Stomach smooth muscle (tissue), 2 donors: ENCODE results near the gene MMS19.
"Not testable (repeated sequence)": the region's sequence is repeated elsewhere in the genome, so short reads cannot be mapped to it uniquely, and the experiment has no call there.

Source experiments
- H3K27ac ChIP-seq: one replicate; pipeline ENCODE4 v1.7.0; 2013; ENCODE audit warnings: mild to moderate bottlenecking, low read length, inconsistent platforms
- H3K27me3 ChIP-seq, 2 donors: one replicate each; pipeline ENCODE4 v1.7.0; 2013; ENCODE audit warnings: low read length in 2 of 2; ENCODE audit not compliant: insufficient read depth in 2 of 2, control insufficient read depth in 1 of 2
- H3K36me3 ChIP-seq, 2 donors: one replicate each; pipeline ENCODE4 v1.7.0; 2013; ENCODE audit warnings: low read length in 2 of 2; ENCODE audit not compliant: control insufficient read depth in 2 of 2, insufficient read depth in 2 of 2
- H3K4me1 ChIP-seq: one replicate; pipeline ENCODE4 v1.7.0; 2013; ENCODE audit warnings: low read length; ENCODE audit not compliant: control insufficient read depth, insufficient read depth
- H3K4me3 ChIP-seq, 2 donors: one replicate each; pipeline ENCODE4 v1.7.0; 2013; ENCODE audit warnings: low read length in 2 of 2
- H3K9ac ChIP-seq, 2 donors: one replicate each; pipeline ENCODE4 v1.7.0; 2013; ENCODE audit warnings: low read length in 2 of 2, mild to moderate bottlenecking in 1 of 2
- H3K9me3 ChIP-seq, 2 donors: one replicate each; pipeline ENCODE4 v1.7.0; 2013; ENCODE audit warnings: low read length in 2 of 2; ENCODE audit not compliant: control insufficient read depth in 2 of 2
- donor health status: healthy.
- donor health status: Pancreatic carcinoma.

The MMS19 gene

DNA sequence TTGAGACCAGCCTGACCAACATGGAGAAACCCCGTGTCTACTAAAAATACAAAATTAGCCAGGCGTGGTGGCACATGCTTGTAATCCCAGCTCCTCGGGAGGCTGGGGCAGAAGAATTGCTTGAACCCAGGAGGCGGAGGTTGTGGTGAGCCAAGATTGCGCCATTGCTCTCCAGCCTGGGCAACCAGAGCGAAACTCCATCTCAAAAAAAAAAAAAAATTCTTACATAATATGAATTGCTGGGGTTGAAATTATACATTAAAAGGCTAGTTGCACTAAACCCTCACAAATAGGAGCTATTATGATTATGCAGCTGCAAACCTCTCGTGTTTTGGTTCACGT, 74.5 kb downstream of the MMS19 start:
- H3K4me3 ChIP-seq, H3K9ac ChIP-seq, H3K36me3 ChIP-seq, H3K27ac ChIP-seq, H3K27me3 ChIP-seq, H3K9me3 ChIP-seq: not testable (repeated sequence)
- peaks cover 24% of the 10 kb centered on the region for H3K4me1 ChIP-seq

DNA sequence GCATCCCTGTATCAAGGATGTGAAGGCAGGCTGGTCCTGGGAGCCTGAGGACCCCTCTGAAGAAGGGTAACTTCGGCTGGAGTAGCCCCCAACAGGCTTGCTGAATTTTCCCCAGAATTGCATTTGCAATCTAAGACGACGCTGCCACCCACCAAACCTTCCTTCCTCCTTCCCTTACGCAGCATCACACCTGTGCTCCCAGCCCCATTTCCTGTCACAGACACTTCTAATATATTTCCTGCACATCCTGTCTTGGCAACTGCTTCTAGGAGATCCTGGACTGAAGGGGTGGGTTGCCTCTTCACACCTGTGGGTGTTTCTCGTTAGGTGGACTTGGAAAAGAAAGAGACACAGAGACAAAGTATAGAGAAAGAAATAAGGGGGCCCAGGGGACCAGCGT, 81.7 kb downstream of the MMS19 start:
- H3K27ac ChIP-seq: no peak overlapping the region
- H3K9ac ChIP-seq: no peak overlapping the region
- H3K9me3 ChIP-seq: no peaks in the 10 kb centered on the region
- no peaks in the 10 kb centered on the region for H3K27me3 ChIP-seq
- no peak overlapping the region for H3K4me3 ChIP-seq
- peaks cover 4% of the 10 kb centered on the region for H3K4me1 ChIP-seq
- H3K36me3 ChIP-seq: no peaks in the 10 kb centered on the region

DNA sequence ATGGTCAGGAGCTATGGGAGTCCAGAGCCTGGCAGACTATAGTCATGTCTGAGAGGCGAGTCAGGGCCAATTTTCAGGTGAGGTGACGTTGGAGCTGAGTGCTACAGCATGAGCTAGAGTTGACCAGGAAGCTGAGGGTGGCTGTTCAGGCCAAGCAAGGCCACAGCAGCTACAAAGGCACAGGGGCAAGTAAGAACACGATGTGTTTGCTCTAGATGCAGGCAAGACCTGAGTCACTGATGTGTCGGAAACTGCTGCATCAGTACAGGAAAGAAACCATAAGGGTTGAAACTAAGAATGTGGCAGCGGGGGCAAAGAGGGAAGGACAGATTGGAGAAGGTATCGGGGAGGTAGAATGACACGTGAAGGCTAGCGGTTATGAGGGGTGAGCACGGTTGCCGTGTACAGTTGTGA, 85.3 kb downstream of the MMS19 start:
- H3K9ac ChIP-seq: no peak overlapping the region
- H3K36me3 ChIP-seq: no peaks in the 10 kb centered on the region
- no peaks in the 10 kb centered on the region for H3K4me1 ChIP-seq
- H3K4me3 ChIP-seq: no peak overlapping the region
- no peak overlapping the region for H3K27ac ChIP-seq
- no peaks in the 10 kb centered on the region for H3K9me3 ChIP-seq
- H3K27me3 ChIP-seq: no peaks in the 10 kb centered on the region

- no peak overlapping the region for H3K27ac ChIP-seq
- H3K4me1 ChIP-seq: peaks cover 4% of the 10 kb centered on the region
- no peak overlapping the region for H3K9ac ChIP-seq
- no peaks in the 10 kb centered on the region for H3K9me3 ChIP-seq
- H3K4me3 ChIP-seq: no peak overlapping the region
- no peaks in the 10 kb centered on the region for H3K27me3 ChIP-seq
- no peaks in the 10 kb centered on the region for H3K36me3 ChIP-seq
These were observed 86.8 kb downstream of the MMS19 start for GRCh38 chr10:97411406-97411805.

GRCh38 chr10:97408496-97408992, 89.7 kb downstream of the MMS19 start:
- no peak overlapping the region for H3K27ac ChIP-seq
- no peak overlapping the region for H3K4me3 ChIP-seq

More at GRCh38 chr10:97408496-97408992, 89.7 kb downstream of the MMS19 start:
- peaks cover 4% of the 10 kb centered on the region for H3K4me1 ChIP-seq
- H3K9ac ChIP-seq: no peak overlapping the region
- H3K9me3 ChIP-seq: no peaks in the 10 kb centered on the region
- H3K36me3 ChIP-seq: no peaks in the 10 kb centered on the region
- H3K27me3 ChIP-seq: no peaks in the 10 kb centered on the region
